B cell (primary cell): ENCODE data around the gene RRP1. TPM values are rescaled to one million over a fixed set of nuclear protein-coding genes. Genes with fewer than 3 reads are reported as not detected.

ENCODE experiments used
- ATAC-seq: fragments of 200-7000 bp; cut with Tn5 transposase; one replicate; pipeline ENCODE4 v1.10.0; 2021; ENCODE audit warnings: low read depth, mild to moderate bottlenecking, moderate number of reproducible peaks, moderate library complexity
- CTCF ChIA-PET: fragments of 350-600 bp; sonication (Branson Sonifier 250); formaldehyde crosslinking; loops from one replicate; lab custom pipeline; 2021; ENCODE audit warnings: antibody characterized with exemption, inconsistent platforms; lab: Charles Lee
- POLR2A ChIA-PET: fragments of 350-600 bp; sonication (Branson Sonifier 250); formaldehyde crosslinking; loops from one replicate; lab custom pipeline; 2021; ENCODE audit warnings: antibody characterized with exemption; lab: Charles Lee
- DNase-seq: peaks from one replicate; pipeline ENCODE4 v3.0.0; 2013
- H2AFZ ChIP-seq: 2 replicates; pipeline ENCODE4 v1.6.1; 2012; ENCODE audit warnings: mild to moderate bottlenecking, low read depth, low read length; ENCODE audit not compliant: insufficient read depth, poor library complexity, severe bottlenecking
- H3K27ac ChIP-seq, 2 donors: 1 replicate in 1 of 2; 2 replicates in 1 of 2; pipeline ENCODE4 v1.5.1; 2012 to 2013; ENCODE audit warnings: low read length in 2 of 2, mild to moderate bottlenecking in 2 of 2, moderate library complexity in 1 of 2
- H3K27me3 ChIP-seq, 4 experiments: fragments of 200-600 bp in 1 of 4; sonication (generic) in 1 of 4; replicated peaks in 1 of 4; 1 replicate in 2 of 4; 2 replicates in 2 of 4; pipeline versions ENCODE4 v1.6.1 to v1.7.0; 2013 to 2016; ENCODE audit warnings: low read length in 3 of 4, mild to moderate bottlenecking in 2 of 4, mixed read lengths in 1 of 4, moderate library complexity in 1 of 4; ENCODE audit not compliant: insufficient read depth in 4 of 4, control insufficient read depth in 3 of 4; ENCODE audit errors: control extremely low read depth in 1 of 4
- H3K36me3 ChIP-seq, 2 experiments: replicated peaks in 1 of 2; 1 replicate in 1 of 2; 2 replicates in 1 of 2; pipeline versions ENCODE4 v1.6.1 to v1.7.1; 2013; ENCODE audit warnings: low read length in 1 of 2; ENCODE audit not compliant: insufficient read depth in 2 of 2, control insufficient read depth in 1 of 2; ENCODE audit errors: control extremely low read depth in 1 of 2, extremely low read depth in 1 of 2
- H3K4me1 ChIP-seq, 2 donors: fragments of 200-600 bp in 1 of 2; sonication (generic) in 1 of 2; 1 replicate in 1 of 2; 2 replicates in 1 of 2; pipeline versions ENCODE4 v1.5.1 to v1.6.1; 2013 to 2017; ENCODE audit warnings: low read length in 2 of 2; ENCODE audit not compliant: control insufficient read depth in 2 of 2, insufficient read depth in 2 of 2
- H3K4me2 ChIP-seq: replicated peaks from 2 replicates; pipeline ENCODE3; 2012; ENCODE audit warnings: mild to moderate bottlenecking, low read depth, low read length; ENCODE audit not compliant: poor library complexity, severe bottlenecking
- H3K4me3 ChIP-seq, 5 experiments: fragments of 200-600 bp in 1 of 5; sonication (generic) in 1 of 5; 1 replicate in 3 of 5; 2 replicates in 2 of 5; pipeline versions ENCODE4 v1.5.1 to v1.7.0; 2011 to 2016; ENCODE audit warnings: low read length in 4 of 5, mild to moderate bottlenecking in 4 of 5, low read depth in 2 of 5, control low read depth in 1 of 5, moderate library complexity in 1 of 5; ENCODE audit not compliant: insufficient read depth in 1 of 5; ENCODE audit errors: control extremely low read depth in 1 of 5, extremely low read depth in 1 of 5
- H3K79me2 ChIP-seq: fragments of 200-600 bp; sonication (generic); one replicate; pipeline ENCODE4 v1.6.0; 2016; ENCODE audit warnings: low read length; ENCODE audit not compliant: control insufficient read depth, insufficient read depth
- H3K9ac ChIP-seq: fragments of 200-600 bp; sonication (generic); 2 replicates; pipeline ENCODE4 v1.6.1; 2017; ENCODE audit warnings: mild to moderate bottlenecking, low read length, moderate library complexity
- H3K9me3 ChIP-seq, 3 donors: one replicate each; pipeline versions ENCODE4 v1.6.1 to v1.7.1; 2013; ENCODE audit warnings: low read length in 2 of 3; ENCODE audit not compliant: control insufficient read depth in 2 of 3, insufficient read depth in 1 of 3; ENCODE audit errors: control extremely low read depth in 1 of 3
- H4K20me1 ChIP-seq: 2 replicates; pipeline ENCODE4 v1.6.0; 2012; ENCODE audit warnings: mild to moderate bottlenecking, low read length; ENCODE audit not compliant: insufficient read depth, control insufficient read depth, poor library complexity, severe bottlenecking
- H3K27ac Mint-ChIP-seq: one replicate; pipeline ENCODE4 v1.8.0; 2021; ENCODE audit warnings: mixed read lengths
- H3K27me3 Mint-ChIP-seq: one replicate; pipeline ENCODE4 v1.8.0; 2021; ENCODE audit warnings: mixed read lengths
- H3K4me1 Mint-ChIP-seq: one replicate; pipeline ENCODE4 v1.8.0; 2021; ENCODE audit warnings: mixed read lengths
- H3K4me3 Mint-ChIP-seq: one replicate; pipeline ENCODE4 v1.8.0; 2021; ENCODE audit warnings: mixed read lengths
- H3K9me3 Mint-ChIP-seq: one replicate; pipeline ENCODE4 v1.8.0; 2022; ENCODE audit warnings: mixed read lengths; ENCODE audit not compliant: insufficient read depth
- EZH2 ChIP-seq: IDR thresholded peaks from 2 replicates; pipeline ENCODE4 v1.6.1; 2012; ENCODE audit warnings: borderline replicate concordance, low read depth, mild to moderate bottlenecking, moderate library complexity, low read length; ENCODE audit not compliant: insufficient read depth, poor library complexity, severe bottlenecking
- WGBS: methylation state at CpG from one replicate; pipeline ENCODE4 v1.1.5; 2013; ENCODE audit warnings: missing lambda C conversion rate; ENCODE audit not compliant: insufficient coverage; 5-methylcytosine and 5-hydroxymethylcytosine counted together
- intact Hi-C: fragments of 100-400 bp; cut with micrococcal nuclease; formaldehyde crosslinking; loops from one replicate; pipeline ENCODE4 v1.10.0; 2022
- polyA plus RNA-seq: library from polyadenylated mRNA; depleted of rRNA; stranded (reverse); fragments of >200 nt; gene quantifications from 2 replicates; pipeline ENCODE4 v1.2.3, GENCODE V29; 2012
- total RNA-seq, 2 donors: library from RNA; stranded (reverse); fragments of 120-200 nt in 1 of 2; gene quantifications; 1 replicate in 1 of 2; 2 replicates in 1 of 2; pipeline versions ENCODE4 v1.2.3 to v1.2.4, GENCODE V29; 2013 to 2022
- TF ChIP-seq, protein P1 (sequence below): fragments of 200-600 bp; IDR thresholded peaks from one replicate; pipeline ENCODE4 v1.8.0; 2022; ENCODE audit warnings: antibody characterized with exemption, mild to moderate bottlenecking

RRP1 gene
- total and polyA plus RNA-seq, 2 donors (not counting 1 experiment from before 2014, with no cell fraction given): 9.6 to 27.8 TPM

- Histone ChIP-seq H3K4me2 (no peak overlapping the region), H3K4me3 (no peak overlapping the region), H3K9me3 (peaks cover 0 to 6% (median 0%) of the 10 kb centered on the region in 3 donors), H3K4me1 (peaks cover 6 to 7% of the 10 kb centered on the region in 2 donors), H3K9ac (no peak overlapping the region), H3K27ac (no peak overlapping the region), H3K79me2 (peaks cover 3% of the 10 kb centered on the region), H2AFZ (no peak overlapping the region), H3K27me3 (no peaks in the 10 kb centered on the region), H3K36me3 (peaks cover 0 to 12% of the 10 kb centered on the region in 2 experiments), H4K20me1 (peaks cover 12% of the 10 kb centered on the region)
- no peak overlapping the region for H3K27ac Mint-ChIP-seq
- intact Hi-C loops: no loop called here
- no peak for ATAC-seq
- TF ChIP-seq, protein P1, sequence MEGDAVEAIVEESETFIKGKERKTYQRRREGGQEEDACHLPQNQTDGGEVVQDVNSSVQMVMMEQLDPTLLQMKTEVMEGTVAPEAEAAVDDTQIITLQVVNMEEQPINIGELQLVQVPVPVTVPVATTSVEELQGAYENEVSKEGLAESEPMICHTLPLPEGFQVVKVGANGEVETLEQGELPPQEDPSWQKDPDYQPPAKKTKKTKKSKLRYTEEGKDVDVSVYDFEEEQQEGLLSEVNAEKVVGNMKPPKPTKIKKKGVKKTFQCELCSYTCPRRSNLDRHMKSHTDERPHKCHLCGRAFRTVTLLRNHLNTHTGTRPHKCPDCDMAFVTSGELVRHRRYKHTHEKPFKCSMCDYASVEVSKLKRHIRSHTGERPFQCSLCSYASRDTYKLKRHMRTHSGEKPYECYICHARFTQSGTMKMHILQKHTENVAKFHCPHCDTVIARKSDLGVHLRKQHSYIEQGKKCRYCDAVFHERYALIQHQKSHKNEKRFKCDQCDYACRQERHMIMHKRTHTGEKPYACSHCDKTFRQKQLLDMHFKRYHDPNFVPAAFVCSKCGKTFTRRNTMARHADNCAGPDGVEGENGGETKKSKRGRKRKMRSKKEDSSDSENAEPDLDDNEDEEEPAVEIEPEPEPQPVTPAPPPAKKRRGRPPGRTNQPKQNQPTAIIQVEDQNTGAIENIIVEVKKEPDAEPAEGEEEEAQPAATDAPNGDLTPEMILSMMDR: no peak
- TF ChIP-seq EZH2: no peak
- CTCF ChIA-PET: no interaction called here
- no peak for DNase-seq
- H3K4me3 Mint-ChIP-seq: no peak overlapping the region
- peaks cover 21% of the 10 kb centered on the region for H3K4me1 Mint-ChIP-seq
- WGBS: 81% methylated on average over 11 of the region's 13 CpGs
- no peaks in the 10 kb centered on the region for H3K9me3 Mint-ChIP-seq
- POLR2A ChIA-PET: interaction anchor here (0.9 kb wide), 1 partner anchor 13 kb away, joined by 3 read pairs; no protein-coding TSS in a partner anchor
- H3K27me3 Mint-ChIP-seq: peaks cover 7% of the 10 kb centered on the region
Measured at GRCh38 chr21:43771199-43771675, 18.1 kb upstream of the RRP1 start.

GRCh38 chr21:43771698-43772424 lies 17.5 kb upstream of the RRP1 start:
- no peak overlapping the region for H3K27ac ChIP-seq
- H3K4me3 ChIP-seq: no peak overlapping the region
- intact Hi-C loops: no loop called here
- H3K36me3 ChIP-seq: peaks cover 0 to 12% of the 10 kb centered on the region in 2 experiments
- no peak overlapping the region for H3K9ac ChIP-seq
- H3K27ac Mint-ChIP-seq: no peak overlapping the region
- no peak overlapping the region for H2AFZ ChIP-seq
- H3K4me1 Mint-ChIP-seq: peaks cover 21% of the 10 kb centered on the region
- CTCF ChIA-PET: no interaction called here
- H3K27me3 ChIP-seq: no peaks in the 10 kb centered on the region
- peaks cover 7% of the 10 kb centered on the region for H3K27me3 Mint-ChIP-seq
- H3K9me3 ChIP-seq: peaks cover 0 to 6% (median 0%) of the 10 kb centered on the region in 3 donors
- DNase-seq: no peak
- H3K79me2 ChIP-seq: peaks cover 3% of the 10 kb centered on the region
- H3K4me2 ChIP-seq: no peak overlapping the region
- peaks cover 6 to 7% of the 10 kb centered on the region in 2 donors for H3K4me1 ChIP-seq
- ATAC-seq: no peak
- POLR2A ChIA-PET: interaction anchor here (0.9 kb wide), 1 partner anchor 13 kb away, joined by 3 read pairs; no protein-coding TSS in a partner anchor
- TF ChIP-seq EZH2: no peak
- no peaks in the 10 kb centered on the region for H3K9me3 Mint-ChIP-seq
- WGBS: 95% methylated on average over 4 of the region's 13 CpGs
- H4K20me1 ChIP-seq: peaks cover 12% of the 10 kb centered on the region
- no peak overlapping the region for H3K4me3 Mint-ChIP-seq
